Measurements from ENCODE around the gene DCLK1.

DCLK1 gene

GRCh38 chr13:35871561-35871960 is 259.6 kb downstream of the DCLK1 start:
- no peak for TF ChIP-seq CTCF (IDR thresholded peaks at IDR 0.05; ENCODE audit: insufficient read depth, missing control alignments)
- no peak for DNase-seq (ENCODE audit: insufficient read length, low spot score)
- FAIRE-seq: no peak

- no peak for FAIRE-seq
- no peak for DNase-seq (ENCODE audit: insufficient read length, low spot score)
- TF ChIP-seq CTCF (IDR thresholded peaks at IDR 0.05; ENCODE audit: insufficient read depth, missing control alignments): no peak
These were observed 264.4 kb downstream of the DCLK1 start for GRCh38 chr13:35866801-35867200.

- DNase-seq (ENCODE audit: insufficient read length, low spot score): no peak
- FAIRE-seq: no peak
- no peak for TF ChIP-seq CTCF (IDR thresholded peaks at IDR 0.05; ENCODE audit: insufficient read depth, missing control alignments)
These were observed 265.6 kb downstream of the DCLK1 start for GRCh38 chr13:35865341-35866240.

GRCh38 chr13:35860661-35861060 is 270.5 kb downstream of the DCLK1 start:
- TF ChIP-seq CTCF (IDR thresholded peaks at IDR 0.05; ENCODE audit: insufficient read depth, missing control alignments): no peak
- DNase-seq (ENCODE audit: insufficient read length, low spot score) (no peak), FAIRE-seq (no peak)

DNA sequence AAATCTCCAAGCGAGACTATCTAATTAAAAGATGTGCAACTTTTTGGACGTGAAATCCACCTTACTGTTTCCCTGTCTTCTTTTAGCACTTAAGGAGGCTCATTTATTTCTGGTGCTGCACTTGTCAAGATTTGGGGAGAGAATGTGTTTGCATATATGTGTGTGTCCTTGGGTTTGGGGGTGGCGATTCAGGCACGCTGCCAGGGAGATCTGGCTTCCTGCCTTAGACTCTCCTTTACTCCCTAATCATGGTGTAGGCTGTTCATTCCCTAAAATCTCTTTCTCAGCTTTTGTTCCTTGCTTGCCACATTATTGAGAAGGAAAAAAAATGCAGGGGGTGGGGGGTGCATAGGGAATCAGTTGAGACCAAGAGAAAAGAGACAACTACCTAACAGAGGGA is 271.2 kb downstream of the DCLK1 start:
- FAIRE-seq (no peak), DNase-seq (ENCODE audit: insufficient read length, low spot score) (no peak)
- no peak for TF ChIP-seq CTCF (IDR thresholded peaks at IDR 0.05; ENCODE audit: insufficient read depth, missing control alignments)

- DNase-seq (ENCODE audit: insufficient read length, low spot score): no peak
- no peak for FAIRE-seq
- TF ChIP-seq CTCF (IDR thresholded peaks at IDR 0.05; ENCODE audit: insufficient read depth, missing control alignments): no peak
These were observed 272.5 kb downstream of the DCLK1 start for GRCh38 chr13:35858665-35859064.

- DNase-seq (ENCODE audit: insufficient read length, low spot score) (no peak), FAIRE-seq (no peak)
- no peak for TF ChIP-seq CTCF (IDR thresholded peaks at IDR 0.05; ENCODE audit: insufficient read depth, missing control alignments)
These were observed 273.4 kb downstream of the DCLK1 start for GRCh38 chr13:35857769-35858168.

Measured in D721Med (cell line).